Ascending aorta (tissue), 2 donors: Measurements from ENCODE around the gene AADACL2. TPM values are rescaled to one million over a fixed set of nuclear protein-coding genes. Genes with fewer than 3 reads are reported as not detected.
"Not testable (repeated sequence)": the region's sequence is repeated elsewhere in the genome, so short reads cannot be mapped to it uniquely, and the experiment has no call there.

Source experiments
- DNase-seq, 2 donors: peaks; one replicate each; pipeline ENCODE4 v3.0.0-alpha.2; 2019; ENCODE audit warnings: low spot score in 2 of 2
- H3K27ac ChIP-seq, 2 donors: fragments of 200-600 bp; sonication (generic); one replicate each; pipeline ENCODE4 v1.5.1; 2016 to 2017; ENCODE audit warnings: mild to moderate bottlenecking in 1 of 2
- H3K27me3 ChIP-seq: fragments of 200-600 bp; sonication (generic); one replicate; pipeline ENCODE4 v1.5.1; 2017
- H3K36me3 ChIP-seq, 2 donors: fragments of 200-600 bp; sonication (generic); one replicate each; pipeline ENCODE4 v1.5.1; 2016
- H3K4me1 ChIP-seq, 2 donors: fragments of 200-600 bp; sonication (generic); one replicate each; pipeline ENCODE4 v1.5.1; 2016 to 2017; ENCODE audit warnings: mild to moderate bottlenecking in 1 of 2
- H3K4me3 ChIP-seq, 2 donors: fragments of 200-600 bp; sonication (generic); one replicate each; pipeline ENCODE4 v1.5.1; 2016 to 2017; ENCODE audit warnings: mild to moderate bottlenecking in 1 of 2
- H3K9me3 ChIP-seq, 2 donors: fragments of 200-600 bp; sonication (generic); one replicate each; pipeline ENCODE4 v1.5.1; 2016
- intact Hi-C: fragments of 100-400 bp; cut with DNase I; formaldehyde crosslinking; loops from one replicate; pipeline ENCODE4 v1.15.1; 2023
- total RNA-seq: library from RNA; depleted of rRNA; stranded (reverse); fragments of >200 nt; gene quantifications from one replicate; pipeline ENCODE4 v1.1.0, GENCODE V29; 2016
- TF ChIP-seq, protein P1 (sequence below), 3 experiments: fragments of 200-600 bp in 2 of 3; fragments of 450-650 bp in 1 of 3; sonication (generic) in 2 of 3; IDR thresholded peaks; one replicate each; pipeline ENCODE4 v1.5.1; 2016 to 2019; ENCODE audit warnings: antibody characterized with exemption in 3 of 3, mild to moderate bottlenecking in 1 of 3, moderate library complexity in 1 of 3

The AADACL2 gene
- total RNA-seq, 1 donor from 2014 or later: not detected

DNA sequence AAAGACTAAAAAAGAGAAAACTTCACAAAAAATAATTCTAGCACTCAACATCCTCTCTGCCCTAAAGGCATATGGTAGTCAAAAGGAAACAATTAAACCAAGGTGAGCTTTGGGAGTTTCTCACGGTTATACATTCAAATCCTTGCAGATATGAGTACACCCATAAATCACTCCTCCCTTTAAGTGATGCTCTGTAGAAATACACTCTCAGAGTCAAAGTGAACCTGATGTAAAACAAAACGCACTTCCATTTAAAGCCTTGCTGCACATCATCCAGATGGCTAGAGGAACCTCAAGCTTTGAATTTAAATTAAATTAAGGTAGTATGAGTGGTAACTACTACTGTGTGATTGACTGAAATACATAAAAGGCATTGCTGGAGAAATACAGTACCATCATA, 44.2 kb downstream of the AADACL2 start:
- no peak for DNase-seq
- intact Hi-C loops: loop anchor here (10.0 kb wide), 1 partner anchor 137 kb away; no protein-coding TSS in a partner anchor
- H3K4me1 ChIP-seq: no peaks in the 10 kb centered on the region
- no peak overlapping the region for H3K27ac ChIP-seq
- H3K36me3 ChIP-seq: no peaks in the 10 kb centered on the region
- no peaks in the 10 kb centered on the region for H3K9me3 ChIP-seq
- no peak overlapping the region for H3K4me3 ChIP-seq
- H3K27me3 ChIP-seq: no peaks in the 10 kb centered on the region
- TF ChIP-seq, protein P1, sequence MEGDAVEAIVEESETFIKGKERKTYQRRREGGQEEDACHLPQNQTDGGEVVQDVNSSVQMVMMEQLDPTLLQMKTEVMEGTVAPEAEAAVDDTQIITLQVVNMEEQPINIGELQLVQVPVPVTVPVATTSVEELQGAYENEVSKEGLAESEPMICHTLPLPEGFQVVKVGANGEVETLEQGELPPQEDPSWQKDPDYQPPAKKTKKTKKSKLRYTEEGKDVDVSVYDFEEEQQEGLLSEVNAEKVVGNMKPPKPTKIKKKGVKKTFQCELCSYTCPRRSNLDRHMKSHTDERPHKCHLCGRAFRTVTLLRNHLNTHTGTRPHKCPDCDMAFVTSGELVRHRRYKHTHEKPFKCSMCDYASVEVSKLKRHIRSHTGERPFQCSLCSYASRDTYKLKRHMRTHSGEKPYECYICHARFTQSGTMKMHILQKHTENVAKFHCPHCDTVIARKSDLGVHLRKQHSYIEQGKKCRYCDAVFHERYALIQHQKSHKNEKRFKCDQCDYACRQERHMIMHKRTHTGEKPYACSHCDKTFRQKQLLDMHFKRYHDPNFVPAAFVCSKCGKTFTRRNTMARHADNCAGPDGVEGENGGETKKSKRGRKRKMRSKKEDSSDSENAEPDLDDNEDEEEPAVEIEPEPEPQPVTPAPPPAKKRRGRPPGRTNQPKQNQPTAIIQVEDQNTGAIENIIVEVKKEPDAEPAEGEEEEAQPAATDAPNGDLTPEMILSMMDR (IDR thresholded peaks at IDR 0.05): no peak

DNA sequence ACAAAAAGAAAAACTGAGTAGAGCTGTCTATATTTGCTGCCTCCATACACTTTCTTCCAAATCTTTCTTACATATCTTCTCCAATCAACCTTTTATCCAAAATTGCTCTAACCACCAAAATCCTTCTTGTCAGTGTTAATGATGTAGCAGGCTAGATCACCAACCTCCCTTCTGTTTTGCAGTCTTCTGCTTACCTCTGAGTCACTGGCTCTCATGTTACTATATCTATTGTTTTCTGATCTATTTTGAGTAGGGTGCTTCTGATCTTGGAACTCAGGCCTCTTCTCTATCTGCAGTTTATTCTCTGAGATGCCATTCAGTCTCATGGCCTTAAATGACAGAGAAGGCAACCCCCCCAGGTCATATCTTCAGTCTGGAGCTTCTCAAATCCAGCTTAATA, 53.9 kb downstream of the AADACL2 start:
- TF ChIP-seq, protein P1 (IDR thresholded peaks at IDR 0.05): no peak
- intact Hi-C loops: no loop called here
- no peaks in the 10 kb centered on the region for H3K36me3 ChIP-seq
- no peaks in the 10 kb centered on the region for H3K27me3 ChIP-seq
- no peaks in the 10 kb centered on the region for H3K4me1 ChIP-seq
- H3K27ac ChIP-seq: no peak overlapping the region
- DNase-seq: no peak
- H3K4me3 ChIP-seq: no peak overlapping the region
- no peaks in the 10 kb centered on the region for H3K9me3 ChIP-seq

DNA sequence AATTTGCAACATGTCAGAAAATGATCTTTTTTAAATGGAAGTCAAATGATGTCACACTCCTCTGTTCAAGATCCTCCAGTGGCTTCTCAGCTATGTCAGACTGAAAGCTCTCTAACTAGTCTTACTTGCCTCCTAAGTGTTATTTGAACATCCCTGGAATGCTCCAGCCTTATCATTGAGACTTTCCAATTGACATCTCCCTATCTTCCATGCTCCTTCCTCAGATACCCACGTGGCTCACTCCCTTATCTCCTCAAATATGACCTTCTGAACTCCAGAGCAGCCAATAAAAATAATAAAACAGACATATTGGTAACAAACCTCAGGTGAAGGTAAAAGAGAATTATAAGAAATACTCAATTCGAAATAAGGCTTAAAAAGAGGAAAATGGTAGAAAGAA, 54.7 kb downstream of the AADACL2 start:
- no peak overlapping the region for H3K27ac ChIP-seq
- TF ChIP-seq, protein P1 (IDR thresholded peaks at IDR 0.05): no peak
- H3K4me3 ChIP-seq: no peak overlapping the region
- no peaks in the 10 kb centered on the region for H3K4me1 ChIP-seq
- no peaks in the 10 kb centered on the region for H3K9me3 ChIP-seq
- no peaks in the 10 kb centered on the region for H3K36me3 ChIP-seq
- DNase-seq: no peak
- no peaks in the 10 kb centered on the region for H3K27me3 ChIP-seq
- intact Hi-C loops: no loop called here

DNA sequence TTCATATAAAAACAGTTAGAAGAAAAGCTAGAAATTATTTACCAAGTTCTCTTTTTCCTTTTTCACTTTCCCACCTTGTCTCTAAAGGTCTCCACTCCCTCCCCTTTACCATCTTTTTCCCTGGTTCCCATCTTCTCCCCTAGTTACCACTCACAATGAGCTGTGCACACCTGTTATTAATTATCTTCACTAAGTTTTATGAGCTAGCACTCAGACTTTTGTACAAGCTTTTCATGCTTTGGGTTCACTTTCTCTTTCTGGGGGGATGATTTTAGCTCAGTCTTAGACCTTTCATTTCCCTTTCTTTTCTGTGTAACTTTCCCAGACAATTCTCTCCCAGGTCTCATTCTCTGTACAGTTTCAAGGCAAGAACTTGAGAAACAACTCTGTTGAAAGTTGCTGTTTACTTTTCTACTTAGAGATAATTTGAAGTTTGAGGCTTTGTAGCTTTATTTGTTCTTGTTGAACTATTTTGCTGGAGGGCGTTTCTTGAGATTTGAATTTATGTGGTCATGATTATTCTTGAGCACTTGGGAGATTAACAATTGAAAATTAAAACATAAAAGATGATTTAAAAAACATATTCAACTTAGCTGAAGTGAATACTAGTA, 56.2 kb downstream of the AADACL2 start:
- Histone ChIP-seq H3K27me3 (no peaks in the 10 kb centered on the region), H3K27ac (no peak overlapping the region)
- TF ChIP-seq, protein P1 (IDR thresholded peaks at IDR 0.05): no peak

DNA sequence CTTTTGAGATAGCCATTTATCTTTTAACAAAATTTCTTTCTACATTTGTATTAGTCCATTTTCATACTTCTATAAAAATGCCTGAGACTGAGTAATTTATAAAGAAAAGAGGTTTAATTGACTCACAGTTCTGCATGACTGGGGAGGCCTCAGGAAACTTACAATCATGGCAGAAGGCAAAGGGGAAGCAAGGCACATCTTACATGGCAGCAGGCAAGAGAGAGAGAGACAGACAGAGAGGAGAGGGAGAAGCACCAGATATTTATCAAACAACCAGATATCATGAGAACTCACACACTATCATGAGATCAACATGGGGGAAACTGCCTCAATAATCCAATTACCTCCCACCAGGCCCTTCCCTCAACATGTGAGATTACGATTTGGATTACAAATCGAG, 57.0 kb downstream of the AADACL2 start:
- intact Hi-C loops, H3K9me3 ChIP-seq, DNase-seq, H3K27ac ChIP-seq, H3K4me3 ChIP-seq, H3K27me3 ChIP-seq, H3K4me1 ChIP-seq, H3K36me3 ChIP-seq: not testable (repeated sequence)

More for the DNA sequence above, 56.2 kb downstream of the AADACL2 start:
- no peaks in the 10 kb centered on the region for H3K4me1 ChIP-seq
- no peak for DNase-seq
- intact Hi-C loops: no loop called here
- H3K4me3 ChIP-seq: no peak overlapping the region
- no peaks in the 10 kb centered on the region for H3K9me3 ChIP-seq
- no peaks in the 10 kb centered on the region for H3K36me3 ChIP-seq

DNA sequence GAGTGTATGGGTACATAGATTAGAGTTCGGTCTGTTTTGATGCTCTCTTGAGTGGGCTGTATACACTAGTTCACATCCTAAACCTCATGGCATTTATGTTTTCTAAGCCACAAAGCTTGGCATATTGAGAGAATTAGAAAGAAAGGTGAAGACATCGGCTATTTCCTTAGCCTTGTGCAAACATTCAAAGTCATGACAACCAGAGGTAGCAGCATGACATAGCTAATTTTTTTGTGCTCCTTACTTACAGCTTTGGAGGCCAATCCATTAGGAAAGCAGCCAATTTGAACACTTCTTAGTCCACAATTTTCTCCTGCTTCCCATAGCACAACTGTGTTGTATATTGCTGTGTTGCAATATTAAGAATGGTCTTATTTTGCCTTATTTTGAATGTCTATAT, 58.7 kb downstream of the AADACL2 start:
- TF ChIP-seq, protein P1 (IDR thresholded peaks at IDR 0.05): no peak
- no peaks in the 10 kb centered on the region for H3K9me3 ChIP-seq
- intact Hi-C loops: no loop called here
- H3K27me3 ChIP-seq: no peaks in the 10 kb centered on the region
- H3K27ac ChIP-seq: no peak overlapping the region
- H3K4me1 ChIP-seq: no peaks in the 10 kb centered on the region
- no peak for DNase-seq
- H3K4me3 ChIP-seq: no peak overlapping the region
- no peaks in the 10 kb centered on the region for H3K36me3 ChIP-seq
